HG02610 (cell line): ENCODE measurements around the gene GABBR2.

Experiments used
- ATAC-seq: cut with Tn5 transposase; IDR thresholded peaks from one replicate; pipeline ENCODE4 v1.9.1; 2021; ENCODE audit warnings: mild to moderate bottlenecking, moderate library complexity; ENCODE audit not compliant: unreplicated experiment

Gene GABBR2

DNA sequence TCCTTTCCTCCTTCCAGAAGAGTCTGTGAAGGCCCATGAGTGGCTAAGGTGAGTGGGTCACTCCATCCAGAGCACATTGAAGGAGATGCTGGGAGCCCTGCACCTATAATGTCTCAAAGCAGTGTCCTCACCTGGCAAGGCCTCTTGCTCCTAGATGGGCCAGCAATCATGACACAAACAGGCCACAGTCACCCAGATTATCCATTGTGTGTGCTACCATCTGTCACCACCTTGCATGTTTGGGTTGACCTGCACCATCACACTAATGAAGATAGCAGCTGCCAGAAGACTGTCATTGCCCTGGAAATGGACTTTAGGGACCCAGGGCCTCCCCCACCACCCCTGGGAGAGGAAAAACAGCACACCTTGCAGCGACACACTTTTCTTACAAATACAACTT is 69.6 kb downstream of the GABBR2 start:
- ATAC-seq, result no peak

DNA sequence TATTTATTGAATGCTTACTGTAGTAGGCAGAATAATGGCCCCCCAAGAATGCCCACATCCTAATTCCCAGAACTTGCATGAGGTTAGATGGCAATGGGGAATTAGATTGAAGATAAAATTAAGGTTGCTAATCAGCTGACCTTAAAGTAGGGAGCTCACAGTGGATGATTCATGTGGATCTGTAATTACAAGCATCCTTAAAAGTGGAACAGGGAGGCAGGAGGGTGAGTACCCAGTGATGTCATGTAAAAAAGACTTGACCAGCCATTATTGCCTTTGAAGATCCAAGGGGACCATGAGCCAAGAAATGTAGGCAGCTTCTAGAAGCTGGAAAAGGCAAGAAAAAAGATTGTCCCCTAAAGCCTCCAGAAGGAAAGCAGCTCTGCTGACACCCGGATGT is 71.4 kb downstream of the GABBR2 start:
- ATAC-seq, result no peak

DNA sequence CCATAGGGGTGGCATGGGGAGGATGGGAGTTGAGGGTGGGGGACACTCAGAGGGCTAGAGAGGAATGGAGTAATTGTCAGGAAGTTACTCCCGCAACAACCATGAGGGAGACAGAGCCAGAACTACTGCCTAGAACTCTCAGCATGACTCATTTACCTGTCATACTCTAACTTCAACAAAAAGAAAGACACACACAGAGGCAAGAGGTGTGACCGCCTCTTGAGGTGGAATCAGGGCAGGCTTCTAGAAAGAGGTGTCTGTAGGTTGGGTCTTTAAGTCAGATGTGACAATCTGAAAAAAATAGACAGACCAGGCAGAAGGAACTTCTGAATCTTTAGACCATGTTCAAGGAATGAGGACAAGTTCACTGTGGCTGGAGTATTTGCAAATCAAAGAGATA is 73.4 kb downstream of the GABBR2 start:
- ATAC-seq, result no peak

DNA sequence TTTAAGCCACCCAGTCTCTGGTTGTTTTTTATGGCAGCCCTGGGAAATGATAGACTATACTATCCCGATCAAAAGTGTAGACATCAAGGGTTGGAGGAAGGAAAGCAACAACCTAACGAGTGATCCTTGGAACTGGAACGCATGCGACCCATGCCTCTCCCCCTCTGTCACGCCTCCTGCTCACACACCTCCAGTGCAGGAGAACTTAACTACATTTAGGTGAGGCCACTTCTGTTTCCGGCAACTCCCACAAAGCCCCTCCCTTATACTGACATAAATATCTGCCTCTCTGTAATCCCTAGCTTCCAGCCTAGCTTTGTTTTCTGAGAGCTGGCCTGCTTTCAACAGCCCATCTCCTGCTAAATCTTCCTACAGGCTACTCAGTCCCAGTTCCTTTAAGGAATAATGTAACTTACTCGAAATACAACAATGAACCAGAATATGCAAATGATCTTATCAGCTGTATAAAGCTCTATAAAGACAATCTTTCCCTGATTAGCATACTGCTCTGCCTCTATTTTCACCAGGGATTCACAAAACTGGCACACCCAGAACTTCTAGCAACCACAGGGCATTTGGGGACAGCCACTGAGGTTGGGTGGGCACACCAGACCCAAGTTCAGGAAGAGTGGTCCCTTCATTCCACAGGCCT is 73.9 kb downstream of the GABBR2 start:
- no peak for ATAC-seq

DNA sequence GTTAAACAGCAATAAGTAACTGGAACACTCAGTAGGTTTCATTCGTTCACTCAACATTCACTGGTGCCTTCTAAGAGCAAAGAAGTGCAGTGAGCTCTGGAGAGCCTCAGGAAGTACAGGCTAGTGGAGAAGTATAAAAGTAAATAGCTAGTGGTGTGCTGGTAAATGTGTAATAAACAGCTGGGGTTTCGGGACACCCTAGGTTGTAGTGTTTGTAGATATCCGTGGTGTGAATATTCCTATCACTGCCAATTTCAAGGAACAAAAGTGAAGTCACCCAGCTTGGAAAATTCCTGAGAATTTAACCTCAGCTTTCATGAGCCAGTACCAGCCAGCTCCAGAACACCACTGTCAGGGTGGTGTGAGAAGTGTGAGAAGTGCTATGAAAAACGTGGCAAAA is 75.9 kb downstream of the GABBR2 start:
- no peak for ATAC-seq

DNA sequence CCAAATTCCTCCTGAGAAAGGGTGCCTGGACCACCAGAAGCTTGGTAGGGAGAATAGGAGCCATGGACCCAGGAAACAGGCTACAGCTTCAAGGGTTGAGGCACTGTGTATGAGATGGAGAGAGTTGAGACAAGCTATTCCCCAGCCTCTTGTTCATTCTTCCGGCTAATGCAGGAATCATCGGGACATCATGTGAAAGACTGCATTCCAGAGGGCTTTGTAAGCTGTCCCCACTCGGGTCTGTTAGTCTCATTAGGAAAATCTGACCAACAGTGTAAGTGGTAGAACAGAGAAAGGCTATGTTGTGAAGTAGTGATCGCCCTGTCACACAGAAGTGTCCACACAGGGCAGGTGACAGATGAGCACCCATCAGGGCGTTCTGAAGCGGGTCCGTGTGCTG is 81.4 kb downstream of the GABBR2 start:
- ATAC-seq, result no peak

DNA sequence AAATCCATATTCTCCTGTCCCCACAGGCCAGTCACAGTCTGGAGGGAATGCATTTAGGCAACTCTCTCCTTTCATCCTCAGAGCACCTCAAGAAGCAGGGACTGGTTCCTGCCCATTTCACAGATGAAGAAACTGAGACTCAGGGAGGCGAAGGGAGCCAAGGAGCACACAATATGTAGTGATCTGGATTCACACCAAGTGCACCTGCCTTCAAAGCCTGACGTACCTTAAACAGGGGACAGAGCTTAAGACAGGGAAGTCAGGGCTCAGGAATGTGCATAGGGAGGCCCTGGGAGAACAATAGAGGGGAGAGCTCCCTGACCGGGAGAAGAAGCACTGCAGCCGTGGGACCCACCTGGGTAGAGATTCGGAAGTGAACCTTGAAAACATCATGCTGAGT is 83.0 kb downstream of the GABBR2 start:
- ATAC-seq, result no peak

DNA sequence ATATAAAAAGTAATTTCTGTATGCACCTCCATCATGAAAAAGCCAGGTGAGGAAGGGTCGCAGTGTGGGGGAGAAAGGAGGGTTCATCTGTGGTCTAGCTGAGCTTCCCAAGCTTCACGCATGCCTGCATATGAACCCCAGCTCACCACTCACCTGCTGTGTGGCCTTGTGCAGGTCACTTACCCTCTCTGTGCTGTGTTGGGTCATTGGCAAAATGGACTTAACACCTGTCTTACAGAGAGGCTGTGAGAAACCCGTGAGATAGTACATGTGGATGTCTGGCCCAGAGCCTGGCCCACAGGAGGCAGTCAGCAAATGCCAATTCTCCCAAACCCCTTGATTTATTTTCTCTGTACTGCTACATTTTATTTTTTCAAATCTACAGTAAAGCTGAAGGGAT is 88.9 kb downstream of the GABBR2 start:
- no peak for ATAC-seq

DNA sequence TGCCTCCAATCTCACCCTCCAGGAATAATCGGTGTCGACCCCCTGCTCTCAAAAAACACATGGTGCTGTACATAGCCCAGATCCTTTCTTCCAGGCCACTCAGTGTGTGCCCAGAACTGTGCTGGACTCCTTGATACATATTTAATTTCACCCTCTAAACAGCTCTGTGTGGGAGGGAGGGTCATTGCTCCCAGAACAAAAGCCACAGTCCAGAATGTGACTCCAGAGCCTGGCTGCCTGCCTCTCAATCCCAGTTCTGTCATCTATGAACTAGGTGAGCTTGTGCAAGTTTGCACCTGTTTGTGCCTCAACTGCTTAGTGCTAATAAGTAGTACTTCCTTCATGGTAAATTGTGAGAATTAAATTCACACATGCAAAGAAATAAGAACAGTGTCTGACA is 93.1 kb downstream of the GABBR2 start:
- ATAC-seq, result no peak

DNA sequence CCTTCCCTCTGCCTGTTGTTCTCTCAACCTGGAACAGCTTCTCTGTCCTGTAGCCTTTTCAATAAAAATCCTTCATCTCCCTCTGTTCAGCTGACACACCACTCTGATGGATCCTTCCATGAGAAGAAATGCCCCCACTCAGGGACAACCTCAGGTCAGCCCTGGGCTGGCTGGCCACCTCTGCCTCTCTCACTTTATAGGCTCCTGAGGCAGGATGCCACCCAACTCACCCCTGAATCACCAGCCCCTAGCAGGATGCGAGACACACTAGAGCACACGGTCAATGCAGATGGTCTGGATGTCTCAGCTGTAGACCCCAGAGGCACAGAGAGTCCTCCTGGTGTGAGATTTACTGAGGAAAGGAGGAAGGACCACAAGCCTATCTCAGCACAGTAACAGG is 93.8 kb downstream of the GABBR2 start:
- no peak for ATAC-seq

DNA sequence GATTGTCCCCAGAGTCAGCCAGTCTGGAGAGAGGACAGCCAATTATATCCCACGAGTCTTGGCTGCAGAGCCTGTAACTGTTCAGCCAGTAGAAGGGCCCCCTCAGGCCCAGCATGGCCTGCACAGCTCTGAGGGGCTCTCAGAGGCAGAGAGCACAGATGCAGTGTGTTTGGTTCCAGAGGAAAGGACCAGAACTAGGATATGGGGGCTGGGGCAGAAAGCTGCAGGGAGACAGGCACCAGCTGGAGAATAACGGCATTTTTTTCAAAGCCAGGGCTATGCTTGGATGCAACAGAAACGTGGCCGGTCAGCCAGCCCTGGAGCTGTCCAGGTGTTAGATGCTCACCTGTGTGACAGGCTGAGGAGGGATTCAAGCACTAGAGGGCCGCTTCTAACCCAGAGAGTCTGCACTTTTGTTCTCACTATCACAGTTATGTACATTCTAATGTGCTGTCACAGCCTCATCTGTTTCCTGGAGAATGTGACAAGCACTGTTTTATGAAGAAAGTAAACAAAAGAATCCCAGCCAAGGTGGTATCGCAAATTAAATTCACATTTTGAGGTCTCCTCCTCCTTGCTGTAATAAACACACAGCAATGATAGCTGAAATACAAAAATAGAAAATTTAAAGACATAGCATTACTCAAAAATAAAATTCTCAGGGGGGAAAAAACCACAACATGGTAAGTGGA is 96.5 kb downstream of the GABBR2 start:
- ATAC-seq, result no peak

DNA sequence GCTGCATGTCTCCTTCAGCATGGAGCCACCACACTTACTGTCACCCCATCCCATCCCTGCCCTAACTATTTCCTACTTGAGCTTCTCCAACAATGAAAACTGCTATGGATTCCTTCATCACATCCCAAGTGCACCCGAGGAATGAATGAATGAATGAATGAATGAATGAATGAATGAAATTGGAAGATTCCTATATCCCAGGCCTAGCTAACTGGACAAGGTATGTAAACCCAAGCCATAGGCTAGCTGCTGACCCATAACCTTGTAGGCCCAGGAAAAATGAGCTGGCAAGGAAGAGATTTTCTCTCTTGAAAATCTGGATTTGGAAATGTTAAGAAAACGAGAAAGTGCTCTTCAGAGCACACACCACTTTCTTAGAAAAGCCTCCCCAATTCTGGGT is 97.4 kb downstream of the GABBR2 start:
- ATAC-seq, result no peak

DNA sequence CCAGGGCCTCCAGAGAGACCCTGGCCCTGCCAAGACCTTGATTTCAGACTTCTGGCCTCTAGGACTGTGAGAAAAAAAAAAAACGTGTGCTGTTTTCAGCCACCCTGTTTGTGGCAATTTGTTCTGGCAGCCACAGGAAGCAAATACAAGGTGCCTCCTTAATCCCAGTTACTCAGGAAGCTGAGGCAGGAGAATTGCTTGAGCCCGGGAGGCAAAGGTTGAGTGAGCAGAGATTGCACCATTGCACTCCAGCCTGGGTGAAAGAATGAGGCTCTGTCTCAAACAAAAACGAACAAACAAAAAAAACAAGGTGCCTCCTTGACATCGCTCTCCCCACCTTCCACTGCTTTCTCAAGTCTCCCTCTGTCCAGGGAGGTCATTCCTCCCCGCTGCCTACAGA is 98.0 kb downstream of the GABBR2 start:
- ATAC-seq, result no peak

DNA sequence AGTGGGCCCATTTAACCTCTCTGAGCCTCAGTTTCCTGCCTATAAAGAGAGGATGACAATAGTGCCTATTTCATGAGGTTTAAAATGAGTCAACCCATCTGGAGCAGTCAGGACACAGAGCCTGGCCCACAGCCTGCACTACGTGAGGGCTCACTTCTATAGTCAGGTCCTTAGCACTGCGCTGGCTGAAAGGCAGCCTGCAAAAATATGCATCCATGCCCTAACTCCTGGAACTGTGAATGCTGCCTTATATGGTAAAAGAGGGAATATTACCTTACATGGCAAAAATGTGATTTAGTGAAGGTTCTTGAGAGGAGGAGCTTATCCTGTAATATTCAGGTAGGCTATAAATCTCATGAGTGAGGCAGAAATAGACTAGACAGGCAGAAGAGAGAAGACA is 98.5 kb downstream of the GABBR2 start:
- no peak for ATAC-seq

DNA sequence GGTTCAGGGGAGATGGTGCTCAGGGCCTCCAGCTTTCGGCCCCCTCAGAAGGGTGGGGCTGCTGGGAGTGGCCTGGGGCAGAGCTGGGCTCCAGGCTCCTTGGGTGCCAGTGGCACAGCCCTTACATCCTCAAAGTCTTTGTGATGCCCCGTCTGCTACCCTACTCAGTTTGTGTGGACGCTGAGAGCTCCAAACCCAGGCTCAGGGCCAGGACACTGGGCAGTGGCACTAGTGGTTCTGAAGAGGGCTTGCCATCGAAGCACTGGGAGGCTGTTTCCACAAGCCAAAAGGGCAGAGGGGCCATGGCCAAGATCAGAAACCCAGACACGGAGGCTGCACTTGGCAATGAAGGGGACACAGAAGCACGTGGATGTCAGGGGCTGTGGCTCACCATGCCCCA is 99.1 kb downstream of the GABBR2 start:
- ATAC-seq, result no peak

DNA sequence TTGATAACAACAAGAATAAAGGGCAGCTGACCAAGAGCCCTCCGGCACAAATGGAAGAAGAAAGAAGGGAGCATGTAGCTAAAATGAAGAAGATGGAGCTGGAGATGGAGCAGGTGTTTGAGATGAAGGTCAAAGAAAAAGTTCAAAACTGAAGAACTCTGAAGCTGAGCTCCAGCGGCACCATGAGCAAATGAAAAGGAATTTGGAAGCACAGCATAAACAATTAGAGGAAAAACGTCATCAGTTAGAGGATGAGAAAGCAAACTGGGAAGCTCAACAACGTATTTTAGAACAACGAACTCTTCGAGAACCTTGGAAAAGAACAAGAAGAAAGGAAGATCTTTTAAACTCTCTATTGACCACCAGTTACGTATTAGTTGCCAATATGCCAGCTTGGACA is 100.9 kb downstream of the GABBR2 start:
- no peak for ATAC-seq

DNA sequence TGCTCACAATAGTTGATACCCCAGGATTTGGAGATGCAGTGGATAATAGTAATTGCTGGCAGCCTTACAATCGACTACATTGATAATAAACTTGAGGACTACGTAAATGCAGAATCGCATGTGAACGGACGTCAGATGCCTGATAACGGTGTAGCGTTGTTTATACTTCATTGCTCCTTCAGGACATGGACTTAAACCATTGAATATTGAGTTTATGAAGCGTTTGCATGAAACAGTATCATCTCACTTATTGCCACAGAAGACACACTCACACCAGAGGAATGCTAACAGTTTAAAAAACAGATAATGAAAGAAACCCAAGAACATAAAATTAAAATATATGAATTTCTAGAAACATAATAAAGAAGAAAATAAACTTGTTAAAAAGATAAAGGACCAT is 101.6 kb downstream of the GABBR2 start:
- ATAC-seq, result no peak

DNA sequence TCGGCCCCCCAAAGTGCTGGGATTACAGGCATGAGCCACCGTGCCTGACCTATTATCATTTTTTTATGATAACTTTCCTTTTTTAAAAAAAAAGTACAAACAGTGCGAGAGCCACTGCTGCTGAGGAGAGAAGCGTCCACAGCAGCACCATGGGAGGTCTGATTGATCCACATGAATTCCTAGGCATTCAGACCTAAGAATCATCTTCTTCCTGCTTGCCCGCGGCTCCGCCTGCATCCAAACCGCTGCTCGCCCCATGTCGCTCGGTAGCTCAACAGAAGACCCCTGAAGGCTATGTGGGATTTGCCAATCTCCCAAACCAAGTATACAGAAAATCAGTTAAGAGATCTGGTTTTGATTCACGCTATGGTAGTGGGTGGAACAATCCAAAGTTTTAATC is 102.0 kb downstream of the GABBR2 start:
- no peak for ATAC-seq

DNA sequence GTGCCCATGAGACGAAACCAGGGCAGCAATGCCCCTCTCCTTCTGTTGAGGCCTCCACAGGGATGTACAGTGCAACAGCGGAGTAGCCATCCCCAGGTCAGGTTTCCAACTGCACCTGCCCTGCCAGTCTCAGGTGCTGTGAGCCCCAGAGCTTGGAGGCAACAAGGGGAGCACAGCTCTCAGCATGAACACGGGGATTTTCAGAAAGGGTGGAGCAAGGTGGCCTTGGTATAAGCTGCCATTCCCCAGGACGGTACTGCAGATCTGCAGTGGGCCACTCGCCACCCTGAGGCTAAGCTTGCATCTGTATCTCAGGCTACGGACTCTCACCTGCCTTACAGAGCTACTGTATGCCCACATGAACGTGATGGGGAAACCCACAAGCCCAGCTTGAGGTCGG is 103.6 kb downstream of the GABBR2 start:
- ATAC-seq, result no peak

DNA sequence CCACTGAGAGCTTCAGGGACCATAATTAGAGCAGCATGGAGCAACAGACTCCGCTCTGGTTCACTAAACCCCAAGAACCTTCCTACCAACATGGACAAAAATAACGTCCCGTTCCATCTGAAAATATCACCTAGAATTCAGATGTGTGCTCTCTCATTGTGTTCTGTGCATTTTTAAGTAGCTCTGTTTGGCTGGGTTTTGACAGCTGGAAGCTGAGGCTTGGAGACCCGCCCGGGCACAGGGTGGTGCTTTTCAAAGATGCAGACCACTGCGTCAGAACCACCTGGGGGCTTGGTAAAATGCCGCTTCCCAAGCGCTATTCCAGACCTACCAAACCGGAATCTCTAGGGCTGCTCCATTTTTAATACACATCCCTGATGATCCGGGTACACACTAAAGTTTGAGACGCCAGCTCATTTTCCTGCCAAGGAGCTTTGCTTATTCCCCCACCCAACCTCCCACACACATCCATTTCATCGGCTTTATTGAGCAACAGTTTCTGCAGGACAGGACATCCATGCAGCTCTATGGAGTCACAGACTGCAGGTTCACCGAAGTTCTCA is 104.8 kb downstream of the GABBR2 start:
- no peak for ATAC-seq

DNA sequence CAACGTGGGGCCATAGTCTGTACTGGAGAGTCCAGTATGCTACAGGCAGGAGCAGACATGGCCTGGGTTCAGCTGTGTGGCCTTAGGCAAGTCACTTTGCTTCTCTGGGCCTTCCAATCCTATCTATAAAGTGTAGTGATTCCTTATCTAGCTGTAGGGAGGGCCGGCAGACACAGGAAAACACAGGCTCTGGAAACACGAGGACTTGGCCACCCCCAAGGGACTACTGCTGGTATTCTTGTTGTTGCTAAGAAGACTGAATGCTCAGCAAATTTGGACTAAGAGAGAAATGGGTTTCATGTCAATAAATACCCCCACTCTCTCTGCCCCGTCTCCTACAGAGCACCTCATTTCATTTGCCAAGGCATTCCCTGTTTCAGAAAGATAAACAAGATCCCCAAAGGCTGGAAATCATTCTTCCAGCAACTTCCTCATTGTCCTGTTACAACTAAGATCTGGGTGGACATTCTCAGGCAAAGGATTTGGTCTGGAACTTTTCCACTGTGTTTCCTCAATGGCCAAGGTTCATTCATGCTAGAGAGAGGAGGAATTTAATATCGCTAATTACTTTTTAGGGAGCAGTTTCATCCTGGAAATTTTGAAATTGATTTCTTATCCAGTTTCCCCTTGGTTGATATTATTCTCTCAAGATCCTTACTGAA is 105.8 kb downstream of the GABBR2 start:
- no peak for ATAC-seq

DNA sequence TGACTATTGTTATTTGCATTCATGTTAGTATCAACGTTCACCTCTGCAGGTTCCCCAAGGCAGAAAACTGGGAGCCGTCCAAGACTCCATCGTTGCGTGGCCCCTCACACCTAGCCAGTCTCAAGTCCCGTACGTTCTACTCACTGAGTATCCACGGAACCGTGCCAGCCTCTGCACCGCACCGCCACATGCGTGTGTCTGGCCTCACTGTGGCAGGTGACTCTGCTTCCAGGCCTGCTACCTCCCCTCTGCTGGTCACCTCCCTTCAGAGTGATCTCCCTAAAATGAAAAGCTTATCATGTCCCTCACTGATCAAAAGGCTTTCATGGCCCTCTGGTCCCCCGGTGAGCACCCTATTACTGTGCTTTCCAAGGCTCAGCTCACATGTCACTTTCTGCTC is 108.1 kb downstream of the GABBR2 start:
- no peak for ATAC-seq
